Choroid plexus epithelial cell (primary cell): ENCODE results near the gene ASTE1.

Source experiments
- DNase-seq: peaks from one replicate; pipeline ENCODE4 v3.0.0-alpha.2; 2010; ENCODE audit warnings: low read depth
- H3K4me3 ChIP-seq: 2 replicates; pipeline ENCODE4 v1.5.1; 2011; ENCODE audit warnings: low read depth, mild to moderate bottlenecking, control low read depth, low read length, moderate library complexity
- CTCF ChIP-seq: conservative IDR thresholded peaks from 2 replicates; pipeline ENCODE4 v1.5.1; 2011; ENCODE audit warnings: low read depth, mild to moderate bottlenecking, control low read depth, inconsistent platforms, low read length, moderate library complexity

Gene ASTE1

DNA sequence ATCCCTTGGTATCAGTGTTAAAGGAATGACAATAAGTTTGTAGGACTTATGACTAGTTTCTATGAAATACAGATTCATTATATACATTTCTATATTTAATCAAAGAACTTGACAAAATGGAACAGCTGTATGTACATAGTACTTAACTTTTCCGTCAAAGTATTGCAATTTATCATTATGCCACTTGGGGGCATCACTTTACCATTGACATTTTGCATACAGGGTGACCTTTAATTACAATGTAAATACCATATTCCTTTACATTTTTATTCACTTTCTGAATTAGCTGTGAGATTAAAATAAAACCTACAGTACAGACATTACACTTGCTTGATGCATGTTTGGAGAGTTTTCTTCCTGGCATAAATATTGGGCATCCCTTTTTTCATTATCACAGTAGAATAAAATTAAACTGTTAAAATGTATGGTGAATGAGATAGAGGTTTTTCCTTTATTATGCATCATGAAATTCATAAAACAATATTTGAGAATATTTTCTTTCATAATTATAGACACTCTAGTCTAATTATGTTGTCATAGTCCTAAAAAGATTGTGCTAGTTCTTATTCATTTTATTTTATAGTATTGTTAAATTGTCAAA, 7.0 kb upstream of the ASTE1 start:
- no peak overlapping the region for H3K4me3 ChIP-seq
- peak; percentile 73 for DNase-seq
- TF ChIP-seq CTCF, result peak; percentile 64

GRCh38 chr3:131031660-131032059, 5.0 kb upstream of the ASTE1 start:
- DNase-seq, result no peak
- no peak for TF ChIP-seq CTCF
- no peak overlapping the region for H3K4me3 ChIP-seq

GRCh38 chr3:131028844-131029243, 2.2 kb upstream of the ASTE1 start:
- no peak for TF ChIP-seq CTCF
- DNase-seq, result no peak
- no peak overlapping the region for H3K4me3 ChIP-seq

GRCh38 chr3:131025539-131025938, 1.1 kb downstream of the ASTE1 start:
- no peak for TF ChIP-seq CTCF

GRCh38 chr3:131020122-131020693, 6.4 kb downstream of the ASTE1 start:
- no peak for DNase-seq
- no peak overlapping the region for H3K4me3 ChIP-seq
- no peak for TF ChIP-seq CTCF

More at GRCh38 chr3:131025539-131025938, 1.1 kb downstream of the ASTE1 start:
- H3K4me3 ChIP-seq, result no peak overlapping the region
- no peak for DNase-seq

GRCh38 chr3:131018970-131019369, 7.7 kb downstream of the ASTE1 start:
- H3K4me3 ChIP-seq, result no peak overlapping the region
- no peak for DNase-seq
- no peak for TF ChIP-seq CTCF

DNA sequence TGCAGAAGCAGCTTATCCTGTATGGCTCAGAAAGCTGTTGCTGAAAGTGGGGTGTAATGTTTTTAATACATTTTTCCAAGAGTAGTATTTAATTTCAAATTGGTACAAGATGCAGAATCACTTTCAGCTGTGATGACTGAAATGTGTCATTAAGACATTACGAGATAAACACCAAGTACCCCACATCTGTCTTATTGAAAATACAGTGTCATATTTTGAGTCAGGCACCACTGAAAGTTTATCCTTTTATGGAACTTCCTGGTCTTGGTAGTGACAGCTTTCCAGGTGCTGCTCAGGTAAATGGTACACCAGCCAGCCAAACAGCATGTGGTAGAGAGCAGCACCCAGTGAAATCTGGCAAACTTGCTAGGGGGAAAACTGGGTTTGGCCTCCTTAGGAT, 16.9 kb downstream of the ASTE1 start:
- H3K4me3 ChIP-seq, result no peak overlapping the region
- TF ChIP-seq CTCF, result no peak
- DNase-seq, result no peak
